ENCODE measurements around the gene BBS7. TPM values are rescaled to one million over a fixed set of nuclear protein-coding genes. Genes with fewer than 3 reads are reported as not detected.

BBS7 gene
- total RNA-seq, 6 experiments from 2014 or later = 1.8 to 7.0 (median 3.6) TPM

DNA sequence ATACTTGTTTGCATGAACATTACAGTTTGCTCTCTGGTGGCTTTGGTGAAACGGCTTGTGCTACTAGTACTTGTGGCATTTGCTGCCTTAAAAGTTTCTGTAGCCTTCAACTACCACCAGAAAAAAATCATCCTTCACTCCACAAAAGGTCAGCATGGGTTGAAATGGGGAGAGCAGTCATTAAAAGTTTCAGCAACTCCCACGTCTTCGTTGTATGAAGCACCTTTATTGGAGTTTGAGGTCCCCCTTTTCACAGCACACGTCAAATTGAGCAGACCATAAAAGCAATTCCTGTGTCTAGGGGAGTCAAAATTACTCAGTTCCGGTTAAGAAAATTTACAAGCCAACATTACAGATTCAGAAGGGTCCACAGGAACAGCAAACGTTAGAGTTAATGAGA is 23.6 kb downstream of the BBS7 start:
- 90% methylated on average over 6 of the region's 6 CpGs for WGBS (ENCODE audit: insufficient coverage, low coverage, low lambda C conversion rate, missing lambda C conversion rate)
- Histone ChIP-seq H3K4me1 (no peaks in the 10 kb centered on the region), H3K27ac (no peak overlapping the region), H3K9me3 (no peaks in the 10 kb centered on the region), H3K36me3 (peaks cover 0 to 19% (median 3%) of the 10 kb centered on the region in 4 donors), H3K4me3 (no peak overlapping the region), H3K27me3 (no peaks in the 10 kb centered on the region)
- ATAC-seq (no peak), DNase-seq (no peak)
- intact Hi-C loops (cut with DNase I) = no loop called here
- no peak for TF ChIP-seq POLR2A (IDR thresholded peaks at IDR 0.05)
- TF ChIP-seq, protein P1, sequence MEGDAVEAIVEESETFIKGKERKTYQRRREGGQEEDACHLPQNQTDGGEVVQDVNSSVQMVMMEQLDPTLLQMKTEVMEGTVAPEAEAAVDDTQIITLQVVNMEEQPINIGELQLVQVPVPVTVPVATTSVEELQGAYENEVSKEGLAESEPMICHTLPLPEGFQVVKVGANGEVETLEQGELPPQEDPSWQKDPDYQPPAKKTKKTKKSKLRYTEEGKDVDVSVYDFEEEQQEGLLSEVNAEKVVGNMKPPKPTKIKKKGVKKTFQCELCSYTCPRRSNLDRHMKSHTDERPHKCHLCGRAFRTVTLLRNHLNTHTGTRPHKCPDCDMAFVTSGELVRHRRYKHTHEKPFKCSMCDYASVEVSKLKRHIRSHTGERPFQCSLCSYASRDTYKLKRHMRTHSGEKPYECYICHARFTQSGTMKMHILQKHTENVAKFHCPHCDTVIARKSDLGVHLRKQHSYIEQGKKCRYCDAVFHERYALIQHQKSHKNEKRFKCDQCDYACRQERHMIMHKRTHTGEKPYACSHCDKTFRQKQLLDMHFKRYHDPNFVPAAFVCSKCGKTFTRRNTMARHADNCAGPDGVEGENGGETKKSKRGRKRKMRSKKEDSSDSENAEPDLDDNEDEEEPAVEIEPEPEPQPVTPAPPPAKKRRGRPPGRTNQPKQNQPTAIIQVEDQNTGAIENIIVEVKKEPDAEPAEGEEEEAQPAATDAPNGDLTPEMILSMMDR (IDR thresholded peaks at IDR 0.05) = no peak

GRCh38 chr4:121842862-121843261 is 27.4 kb downstream of the BBS7 start:
- H3K27me3 ChIP-seq = no peaks in the 10 kb centered on the region
- H3K4me3 ChIP-seq = no peak overlapping the region
- no peak for DNase-seq
- no peaks in the 10 kb centered on the region for H3K9me3 ChIP-seq
- H3K4me1 ChIP-seq = no peaks in the 10 kb centered on the region
- intact Hi-C loops (cut with DNase I) = no loop called here
- TF ChIP-seq POLR2A (IDR thresholded peaks at IDR 0.05) = no peak
- TF ChIP-seq, protein P1 (IDR thresholded peaks at IDR 0.05) = no peak
- 91% methylated on average over 4 of the region's 4 CpGs for WGBS (ENCODE audit: insufficient coverage, low coverage, low lambda C conversion rate, missing lambda C conversion rate)
- ATAC-seq = no peak
- no peak overlapping the region for H3K27ac ChIP-seq
- peaks cover 0 to 13% (median 4%) of the 10 kb centered on the region in 4 donors for H3K36me3 ChIP-seq

DNA sequence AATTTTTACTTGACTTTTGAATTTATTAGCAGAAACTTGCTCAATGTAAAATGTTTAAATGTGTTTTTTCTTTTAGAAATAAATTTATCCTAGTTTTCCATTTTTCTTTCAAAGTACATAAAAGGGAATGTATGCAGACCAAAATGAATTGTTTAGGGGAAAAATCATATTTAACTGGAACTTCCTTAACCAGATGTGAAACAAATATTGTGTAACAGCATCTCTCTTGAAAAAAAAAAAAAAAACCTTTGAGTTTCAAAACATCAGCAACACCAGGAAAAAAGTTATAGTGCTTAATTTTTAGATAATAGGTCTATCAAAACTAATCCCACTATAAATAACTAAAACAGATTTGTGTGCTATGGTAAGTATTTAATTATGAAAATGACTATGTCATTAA is 32.1 kb downstream of the BBS7 start:
- no peak overlapping the region for H3K4me3 ChIP-seq
- peaks cover 0 to 3% (median 1%) of the 10 kb centered on the region in 4 donors for H3K36me3 ChIP-seq
- H3K27ac ChIP-seq = no peak overlapping the region
- DNase-seq (no peak), ATAC-seq (no peak)
- no peaks in the 10 kb centered on the region for H3K4me1 ChIP-seq
- intact Hi-C loops (cut with DNase I) = no loop called here
- H3K27me3 ChIP-seq = no peaks in the 10 kb centered on the region
- H3K9me3 ChIP-seq = no peaks in the 10 kb centered on the region
- TF ChIP-seq, protein P1 (IDR thresholded peaks at IDR 0.05) = no peak
- TF ChIP-seq POLR2A (IDR thresholded peaks at IDR 0.05) = no peak

GRCh38 chr4:121829511-121829910 is 40.8 kb downstream of the BBS7 start:
- 83% methylated on average over 3 of the region's 5 CpGs for WGBS (ENCODE audit: insufficient coverage, low coverage, low lambda C conversion rate, missing lambda C conversion rate)
- H3K27me3 ChIP-seq = no peaks in the 10 kb centered on the region

More at GRCh38 chr4:121829511-121829910, 40.8 kb downstream of the BBS7 start:
- DNase-seq = no peak
- H3K27ac ChIP-seq = no peak overlapping the region
- H3K9me3 ChIP-seq = no peaks in the 10 kb centered on the region
- intact Hi-C loops (cut with DNase I) = no loop called here
- no peak for TF ChIP-seq POLR2A (IDR thresholded peaks at IDR 0.05)
- TF ChIP-seq, protein P1 (IDR thresholded peaks at IDR 0.05) = no peak
- no peaks in the 10 kb centered on the region for H3K4me1 ChIP-seq
- no peak for ATAC-seq
- H3K36me3 ChIP-seq = peaks cover 0 to 5% (median 0%) of the 10 kb centered on the region in 4 donors
- H3K4me3 ChIP-seq = no peak overlapping the region

All from right lobe of liver (tissue), 6 donors.